Suprapubic skin (tissue), 4 donors: ENCODE results near the gene PDE6C. TPM values are rescaled to one million over a fixed set of nuclear protein-coding genes. Genes with fewer than 3 reads are reported as not detected.

Experiments
- DNase-seq, 2 donors: peaks; one replicate each; pipeline ENCODE4 v3.0.0-alpha.2; 2019; ENCODE audit warnings: low spot score in 2 of 2
- H3K27ac ChIP-seq: fragments of 200-600 bp; sonication (generic); one replicate; pipeline ENCODE4 v1.5.1; 2019
- H3K27me3 ChIP-seq: fragments of 200-600 bp; sonication (generic); one replicate; pipeline ENCODE4 v1.5.1; 2019
- H3K36me3 ChIP-seq: fragments of 200-600 bp; sonication (generic); one replicate; pipeline ENCODE4 v1.5.1; 2019
- H3K4me1 ChIP-seq: fragments of 200-600 bp; sonication (generic); one replicate; pipeline ENCODE4 v1.5.1; 2019
- H3K4me3 ChIP-seq: fragments of 200-600 bp; sonication (generic); one replicate; pipeline ENCODE4 v1.5.1; 2019; ENCODE audit warnings: mild to moderate bottlenecking
- H3K9me3 ChIP-seq: fragments of 200-600 bp; sonication (generic); one replicate; pipeline ENCODE4 v1.5.1; 2019
- EP300 ChIP-seq: sonication (generic); formaldehyde crosslinking; IDR thresholded peaks from one replicate; pipeline ENCODE4 v1.6.1; 2017; ENCODE audit warnings: antibody characterized with exemption
- POLR2A ChIP-seq, 2 donors: fragments of 450-650 bp; IDR thresholded peaks; one replicate each; pipeline ENCODE4 v1.6.1; 2017; ENCODE audit warnings: antibody characterized with exemption in 2 of 2, mild to moderate bottlenecking in 2 of 2, moderate library complexity in 2 of 2
- POLR2AphosphoS5 ChIP-seq, 3 donors: sonication (generic); formaldehyde crosslinking; IDR thresholded peaks; one replicate each; pipeline ENCODE4 v1.6.1; 2017; ENCODE audit warnings: antibody characterized with exemption in 3 of 3
- WGBS: methylation state at CpG from one replicate; pipeline ENCODE4 v1.1.5; 2018; 5-methylcytosine and 5-hydroxymethylcytosine counted together
- total RNA-seq, 4 donors: library from RNA; depleted of rRNA; stranded (reverse); fragments of >200 nt; gene quantifications; one replicate each; pipeline ENCODE4 v1.1.0, GENCODE V29; 2016
- TF ChIP-seq, protein P1 (sequence below), 2 donors: fragments of 200-600 bp in 1 of 2; fragments of 450-650 bp in 1 of 2; sonication (generic) in 1 of 2; IDR thresholded peaks; one replicate each; pipeline ENCODE4 v1.5.1; 2016 to 2019; ENCODE audit warnings: antibody characterized with exemption in 2 of 2, mild to moderate bottlenecking in 1 of 2, moderate library complexity in 1 of 2

PDE6C gene
- total RNA-seq, 4 donors from 2014 or later: not detected

DNA sequence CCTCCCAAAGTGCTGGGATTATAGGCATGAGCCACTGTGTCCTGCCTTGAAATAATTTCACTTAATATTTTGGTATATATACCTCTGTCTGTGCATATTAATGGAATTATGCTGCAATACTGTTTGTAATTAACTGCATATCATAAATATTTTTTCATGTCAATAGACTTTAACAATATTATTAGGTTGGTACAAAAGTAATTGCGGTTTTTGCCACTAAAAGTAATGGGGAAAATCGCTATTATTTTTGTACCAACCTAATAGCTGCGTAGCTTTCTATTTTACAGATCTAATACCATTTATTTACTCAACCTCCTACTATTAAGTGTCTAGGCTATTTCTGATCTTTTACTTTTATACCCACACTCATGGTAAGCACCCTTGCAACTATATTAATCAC is 3.9 kb upstream of the PDE6C start:
- no peaks in the 10 kb centered on the region for H3K9me3 ChIP-seq
- TF ChIP-seq POLR2AphosphoS5 (IDR thresholded peaks at IDR 0.05): no peak
- no peak for TF ChIP-seq EP300
- TF ChIP-seq, protein P1, sequence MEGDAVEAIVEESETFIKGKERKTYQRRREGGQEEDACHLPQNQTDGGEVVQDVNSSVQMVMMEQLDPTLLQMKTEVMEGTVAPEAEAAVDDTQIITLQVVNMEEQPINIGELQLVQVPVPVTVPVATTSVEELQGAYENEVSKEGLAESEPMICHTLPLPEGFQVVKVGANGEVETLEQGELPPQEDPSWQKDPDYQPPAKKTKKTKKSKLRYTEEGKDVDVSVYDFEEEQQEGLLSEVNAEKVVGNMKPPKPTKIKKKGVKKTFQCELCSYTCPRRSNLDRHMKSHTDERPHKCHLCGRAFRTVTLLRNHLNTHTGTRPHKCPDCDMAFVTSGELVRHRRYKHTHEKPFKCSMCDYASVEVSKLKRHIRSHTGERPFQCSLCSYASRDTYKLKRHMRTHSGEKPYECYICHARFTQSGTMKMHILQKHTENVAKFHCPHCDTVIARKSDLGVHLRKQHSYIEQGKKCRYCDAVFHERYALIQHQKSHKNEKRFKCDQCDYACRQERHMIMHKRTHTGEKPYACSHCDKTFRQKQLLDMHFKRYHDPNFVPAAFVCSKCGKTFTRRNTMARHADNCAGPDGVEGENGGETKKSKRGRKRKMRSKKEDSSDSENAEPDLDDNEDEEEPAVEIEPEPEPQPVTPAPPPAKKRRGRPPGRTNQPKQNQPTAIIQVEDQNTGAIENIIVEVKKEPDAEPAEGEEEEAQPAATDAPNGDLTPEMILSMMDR (IDR thresholded peaks at IDR 0.05): no peak
- no peak for TF ChIP-seq POLR2A (IDR thresholded peaks at IDR 0.05)
- no peak for DNase-seq
- no peak overlapping the region for H3K27ac ChIP-seq
- 89% methylated on average over 3 of the region's 3 CpGs for WGBS
- H3K4me3 ChIP-seq: no peak overlapping the region
- no peaks in the 10 kb centered on the region for H3K4me1 ChIP-seq
- H3K36me3 ChIP-seq: no peaks in the 10 kb centered on the region
- H3K27me3 ChIP-seq: peaks cover 18% of the 10 kb centered on the region

DNA sequence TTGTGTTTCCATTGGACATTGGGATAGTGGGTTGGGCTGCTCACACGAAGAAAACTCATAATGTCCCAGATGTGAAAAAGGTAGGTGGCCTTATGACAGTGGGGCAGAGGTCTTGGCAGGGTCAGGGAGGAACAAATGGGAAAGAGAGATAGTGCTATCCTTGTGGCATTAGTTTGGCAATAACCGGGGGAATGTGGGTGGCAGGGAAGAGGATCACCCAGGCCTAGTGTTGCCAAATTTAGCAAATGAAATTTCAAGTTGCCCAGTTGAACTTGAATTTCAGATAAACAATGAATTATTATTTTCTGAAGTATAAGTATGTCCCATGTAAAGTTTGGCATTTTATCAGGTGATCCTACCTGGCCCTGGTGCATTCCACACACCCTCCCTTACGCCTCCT is 789 bp downstream of the PDE6C start:
- TF ChIP-seq POLR2A (IDR thresholded peaks at IDR 0.05) (no peak), POLR2AphosphoS5 (IDR thresholded peaks at IDR 0.05) (no peak), EP300 (no peak)
- TF ChIP-seq, protein P1 (IDR thresholded peaks at IDR 0.05): no peak

DNA sequence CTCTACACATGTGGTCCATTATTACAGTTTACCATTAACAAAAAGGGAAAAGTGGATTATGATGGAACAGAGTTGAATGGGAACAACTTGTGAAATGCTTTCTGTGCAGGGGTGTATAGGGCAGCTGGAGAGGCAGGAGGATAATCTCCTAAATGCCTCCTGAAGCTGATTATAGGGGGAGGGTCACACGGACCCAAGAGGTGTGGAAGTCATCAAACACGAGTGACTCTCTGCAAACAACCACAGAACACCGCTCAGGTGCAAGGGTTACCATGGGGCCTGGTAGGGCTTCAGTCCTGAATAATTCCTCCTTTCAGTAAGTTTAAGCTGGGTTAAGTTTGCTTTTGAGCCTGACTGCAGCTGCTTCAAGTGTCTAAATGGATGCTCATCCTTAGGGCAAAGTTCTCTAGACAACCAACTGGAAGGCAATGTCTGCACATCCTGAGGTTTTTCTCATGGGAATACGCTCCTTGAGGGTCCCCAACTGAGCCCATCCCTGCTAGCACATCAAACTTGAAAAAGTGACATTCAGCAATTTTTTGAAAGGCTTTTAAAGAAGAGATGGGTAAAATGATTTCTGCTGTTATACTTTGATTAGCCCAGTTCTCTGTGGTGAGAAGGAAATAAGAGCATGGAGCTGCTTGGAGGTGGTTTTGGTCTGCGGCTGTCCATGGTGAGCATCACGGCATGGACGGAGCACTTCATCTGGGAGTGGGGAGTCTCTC is 1.9 kb downstream of the PDE6C start:
- no peak overlapping the region for H3K4me3 ChIP-seq
- no peaks in the 10 kb centered on the region for H3K9me3 ChIP-seq
- no peaks in the 10 kb centered on the region for H3K4me1 ChIP-seq
- no peaks in the 10 kb centered on the region for H3K27me3 ChIP-seq
- no peak overlapping the region for H3K27ac ChIP-seq
- DNase-seq: no peak
- 82% methylated on average over 7 of the region's 7 CpGs for WGBS
- TF ChIP-seq POLR2A (IDR thresholded peaks at IDR 0.05) (no peak), POLR2AphosphoS5 (IDR thresholded peaks at IDR 0.05) (no peak), EP300 (no peak)
- TF ChIP-seq, protein P1 (IDR thresholded peaks at IDR 0.05): no peak
- H3K36me3 ChIP-seq: no peaks in the 10 kb centered on the region

More for the DNA sequence above, 789 bp downstream of the PDE6C start:
- no peak overlapping the region for H3K4me3 ChIP-seq
- DNase-seq: no peak
- H3K27ac ChIP-seq: no peak overlapping the region
- no peaks in the 10 kb centered on the region for H3K36me3 ChIP-seq
- H3K9me3 ChIP-seq: no peaks in the 10 kb centered on the region
- 84% methylated on average over 3 of the region's 3 CpGs for WGBS
- H3K27me3 ChIP-seq: no peaks in the 10 kb centered on the region
- H3K4me1 ChIP-seq: no peaks in the 10 kb centered on the region

DNA sequence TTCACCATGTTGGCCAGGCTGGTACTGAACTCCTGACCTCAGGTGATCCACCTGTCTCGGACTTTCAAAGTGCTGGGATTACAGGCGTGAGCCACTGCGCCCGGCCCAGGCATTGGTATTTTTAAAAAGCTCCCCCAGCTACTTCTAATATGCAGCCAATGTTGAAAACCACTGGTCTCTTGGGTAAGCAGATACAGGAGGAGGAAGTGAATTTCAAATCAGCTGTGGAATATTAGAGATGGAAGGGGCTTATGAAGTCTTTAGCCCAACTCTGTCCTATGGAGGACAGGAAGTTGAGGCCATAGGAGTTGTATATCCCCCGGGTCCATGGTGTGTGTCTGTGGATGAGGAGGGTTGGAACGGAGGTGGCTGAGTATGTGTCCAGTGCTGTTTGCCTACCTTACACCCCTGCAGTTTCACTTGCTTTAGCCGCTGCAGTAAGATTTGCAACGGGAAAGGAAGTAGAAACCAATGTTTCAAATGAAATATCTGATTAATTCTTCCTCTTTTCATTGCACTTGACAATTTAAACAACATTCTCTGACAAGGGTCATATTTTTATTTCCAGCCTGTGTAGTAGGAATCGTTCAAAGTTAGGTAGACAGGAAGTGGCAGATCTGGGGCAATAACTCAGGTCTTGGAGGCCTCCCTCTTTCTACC is 3.4 kb downstream of the PDE6C start:
- Histone ChIP-seq H3K4me1 (no peaks in the 10 kb centered on the region), H3K27ac (no peak overlapping the region), H3K4me3 (no peak overlapping the region), H3K27me3 (no peaks in the 10 kb centered on the region), H3K36me3 (no peaks in the 10 kb centered on the region), H3K9me3 (no peaks in the 10 kb centered on the region)
- no peak for DNase-seq
- TF ChIP-seq, protein P1 (IDR thresholded peaks at IDR 0.05): no peak
- TF ChIP-seq POLR2A (IDR thresholded peaks at IDR 0.05): no peak
- no peak for TF ChIP-seq POLR2AphosphoS5 (IDR thresholded peaks at IDR 0.05)
- TF ChIP-seq EP300: no peak
- 65% methylated on average over 9 of the region's 9 CpGs for WGBS

DNA sequence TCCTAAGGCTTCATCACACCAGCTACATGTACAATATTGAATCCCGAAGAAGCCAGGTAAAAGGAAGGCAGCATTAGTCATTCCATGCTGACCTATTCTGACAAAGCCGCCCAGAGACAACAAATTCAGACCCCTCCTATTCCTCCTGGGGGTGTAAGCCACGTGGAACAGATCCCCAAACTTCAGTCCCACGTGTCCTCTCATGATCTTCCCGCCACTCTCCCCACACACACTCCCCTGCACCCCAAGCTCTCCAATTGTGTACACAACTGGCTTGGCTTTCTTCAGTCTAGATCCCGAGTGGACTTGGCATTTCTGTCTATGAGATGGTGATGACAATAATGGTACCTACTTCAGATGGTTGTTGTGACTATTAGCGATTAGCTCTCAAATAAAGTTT is 8.6 kb downstream of the PDE6C start:
- H3K4me3 ChIP-seq: no peak overlapping the region
- H3K36me3 ChIP-seq: no peaks in the 10 kb centered on the region
- no peaks in the 10 kb centered on the region for H3K9me3 ChIP-seq
- TF ChIP-seq POLR2A (IDR thresholded peaks at IDR 0.05) (no peak), POLR2AphosphoS5 (IDR thresholded peaks at IDR 0.05) (no peak), EP300 (no peak)
- TF ChIP-seq, protein P1 (IDR thresholded peaks at IDR 0.05): no peak
- H3K27ac ChIP-seq: no peak overlapping the region
- WGBS: 77% methylated on average over 7 of the region's 7 CpGs
- DNase-seq: no peak
- H3K4me1 ChIP-seq: no peaks in the 10 kb centered on the region
- no peaks in the 10 kb centered on the region for H3K27me3 ChIP-seq
